Measurements from ENCODE around the gene ZNF280A. TPM values are rescaled to one million over a fixed set of nuclear protein-coding genes. Genes with fewer than 3 reads are reported as not detected.

ZNF280A gene
- total RNA-seq, 1 experiment from 2014 or later: 0.22 TPM

- TF ChIP-seq ZNF219 (CRISPR knock-in tag; IDR thresholded peaks at IDR 0.05; ENCODE audit: borderline replicate concordance) (no peak), FOXJ3 (CRISPR knock-in tag; IDR thresholded peaks at IDR 0.05; ENCODE audit: borderline replicate concordance) (no peak), MYBL2 (CRISPR knock-in tag; IDR thresholded peaks at IDR 0.05) (no peak), GRHL2 (CRISPR knock-in tag; IDR thresholded peaks at IDR 0.05; ENCODE audit: insufficient replicate concordance, severe bottlenecking) (no peak), NFE2L1 (CRISPR knock-in tag; IDR thresholded peaks at IDR 0.05) (no peak), ZNF263 (CRISPR knock-in tag; IDR thresholded peaks at IDR 0.05; ENCODE audit: low read depth) (no peak), CDX4 (CRISPR knock-in tag; IDR thresholded peaks at IDR 0.05; ENCODE audit: borderline replicate concordance) (no peak), E2F5 (CRISPR knock-in tag; IDR thresholded peaks at IDR 0.05) (no peak), CTCF (IDR thresholded peaks at IDR 0.05) (no peak), E2F1 (CRISPR knock-in tag; IDR thresholded peaks at IDR 0.05) (no peak), AFF4 (CRISPR knock-in tag; IDR thresholded peaks at IDR 0.05; ENCODE audit: borderline replicate concordance) (no peak), TCF7 (CRISPR knock-in tag; IDR thresholded peaks at IDR 0.05; ENCODE audit: low read depth) (no peak)
These were observed 27.7 kb upstream of the ZNF280A start (continued) for GRCh38 chr22:22547692-22548300.

GRCh38 chr22:22547226-22547625 is 27.2 kb upstream of the ZNF280A start:
- CTCF ChIA-PET: no interaction called here
- Mint-ChIP-seq H3K36me3 (no peaks in the 10 kb centered on the region), H3K4me3 (no peak overlapping the region), H3K27ac (no peak overlapping the region), H3K27me3 (ENCODE audit: low read depth) (peaks cover 97% of the 10 kb centered on the region), H3K4me1 (no peaks in the 10 kb centered on the region), H3K9me3 (no peaks in the 10 kb centered on the region)
- DNase-seq (ENCODE audit: low spot score) (no peak), ATAC-seq (no peak)
- POLR2A ChIA-PET: no interaction called here
- TF ChIP-seq ZMAT4 (CRISPR knock-in tag; IDR thresholded peaks at IDR 0.05) (no peak), ATF2 (CRISPR knock-in tag; IDR thresholded peaks at IDR 0.05; ENCODE audit: borderline replicate concordance, low read depth) (no peak), FOXP4 (CRISPR knock-in tag; IDR thresholded peaks at IDR 0.05) (no peak), JUN (CRISPR knock-in tag; IDR thresholded peaks at IDR 0.05) (no peak), ZBTB21 (CRISPR knock-in tag; IDR thresholded peaks at IDR 0.05; ENCODE audit: borderline replicate concordance) (no peak), IRF1 (CRISPR knock-in tag; IDR thresholded peaks at IDR 0.05) (no peak), SMAD3 (CRISPR knock-in tag; IDR thresholded peaks at IDR 0.05; ENCODE audit: borderline replicate concordance) (no peak), NFE2L1 (CRISPR knock-in tag; IDR thresholded peaks at IDR 0.05) (no peak)
